ENCODE measurements around the gene TH.

Gene TH

GRCh38 chr11:2171591-2172003 lies at the start of gene TH:
TH (minus strand) TSS chr11:2171815; CDS start chr11:2171786, 29 bp downstream.
- DNase-seq (ENCODE audit: low read depth) = no peak
- no peak within 1 kb of the TSS for H3K4me3 ChIP-seq (ENCODE audit: low read depth, low read length)
- TF ChIP-seq, protein P1, sequence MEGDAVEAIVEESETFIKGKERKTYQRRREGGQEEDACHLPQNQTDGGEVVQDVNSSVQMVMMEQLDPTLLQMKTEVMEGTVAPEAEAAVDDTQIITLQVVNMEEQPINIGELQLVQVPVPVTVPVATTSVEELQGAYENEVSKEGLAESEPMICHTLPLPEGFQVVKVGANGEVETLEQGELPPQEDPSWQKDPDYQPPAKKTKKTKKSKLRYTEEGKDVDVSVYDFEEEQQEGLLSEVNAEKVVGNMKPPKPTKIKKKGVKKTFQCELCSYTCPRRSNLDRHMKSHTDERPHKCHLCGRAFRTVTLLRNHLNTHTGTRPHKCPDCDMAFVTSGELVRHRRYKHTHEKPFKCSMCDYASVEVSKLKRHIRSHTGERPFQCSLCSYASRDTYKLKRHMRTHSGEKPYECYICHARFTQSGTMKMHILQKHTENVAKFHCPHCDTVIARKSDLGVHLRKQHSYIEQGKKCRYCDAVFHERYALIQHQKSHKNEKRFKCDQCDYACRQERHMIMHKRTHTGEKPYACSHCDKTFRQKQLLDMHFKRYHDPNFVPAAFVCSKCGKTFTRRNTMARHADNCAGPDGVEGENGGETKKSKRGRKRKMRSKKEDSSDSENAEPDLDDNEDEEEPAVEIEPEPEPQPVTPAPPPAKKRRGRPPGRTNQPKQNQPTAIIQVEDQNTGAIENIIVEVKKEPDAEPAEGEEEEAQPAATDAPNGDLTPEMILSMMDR (IDR thresholded peaks at IDR 0.05; ENCODE audit: control insufficient read depth, extremely low read depth, insufficient read depth) = no peak

DNA sequence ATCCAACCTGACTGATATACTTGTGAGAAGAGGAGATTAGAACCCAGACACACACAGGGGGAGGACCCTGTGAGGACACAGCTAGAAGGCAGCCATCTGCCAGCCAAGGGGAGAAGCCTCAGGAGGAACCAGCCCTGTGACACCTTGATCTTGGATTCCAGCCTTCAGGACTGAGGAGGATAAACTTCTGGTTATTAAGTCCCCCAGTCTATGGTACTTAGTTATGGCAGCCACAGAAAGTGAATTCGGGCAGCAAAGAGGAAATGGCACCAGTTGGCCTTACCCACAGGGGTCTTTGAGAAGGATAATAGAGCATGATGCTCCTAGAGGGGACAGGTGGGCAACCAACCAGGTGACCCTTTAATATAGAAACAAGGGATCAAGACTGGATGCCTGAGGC lies 49.4 kb upstream of the TH start:
- no peak for DNase-seq (ENCODE audit: low read depth)
- no peak overlapping the region for H3K4me3 ChIP-seq (ENCODE audit: low read depth, low read length)
- TF ChIP-seq, protein P1 (IDR thresholded peaks at IDR 0.05; ENCODE audit: control insufficient read depth, extremely low read depth, insufficient read depth) = no peak

GRCh38 chr11:2220173-2220771 lies 48.7 kb upstream of the TH start:
- H3K4me3 ChIP-seq (ENCODE audit: low read depth, low read length) = no peak overlapping the region
- TF ChIP-seq, protein P1 (IDR thresholded peaks at IDR 0.05; ENCODE audit: control insufficient read depth, extremely low read depth, insufficient read depth) = no peak
- DNase-seq (ENCODE audit: low read depth) = no peak

- H3K4me3 ChIP-seq (ENCODE audit: low read depth, low read length) = no peak overlapping the region
- DNase-seq (ENCODE audit: low read depth) = no peak
- TF ChIP-seq, protein P1 (IDR thresholded peaks at IDR 0.05; ENCODE audit: control insufficient read depth, extremely low read depth, insufficient read depth) = no peak
These were observed 47.9 kb upstream of the TH start for GRCh38 chr11:2219318-2220017.

- TF ChIP-seq, protein P1 (IDR thresholded peaks at IDR 0.05; ENCODE audit: control insufficient read depth, extremely low read depth, insufficient read depth) = no peak
- DNase-seq (ENCODE audit: low read depth) = no peak
- no peak overlapping the region for H3K4me3 ChIP-seq (ENCODE audit: low read depth, low read length)
These were observed 46.5 kb upstream of the TH start for GRCh38 chr11:2218031-2218633.

DNA sequence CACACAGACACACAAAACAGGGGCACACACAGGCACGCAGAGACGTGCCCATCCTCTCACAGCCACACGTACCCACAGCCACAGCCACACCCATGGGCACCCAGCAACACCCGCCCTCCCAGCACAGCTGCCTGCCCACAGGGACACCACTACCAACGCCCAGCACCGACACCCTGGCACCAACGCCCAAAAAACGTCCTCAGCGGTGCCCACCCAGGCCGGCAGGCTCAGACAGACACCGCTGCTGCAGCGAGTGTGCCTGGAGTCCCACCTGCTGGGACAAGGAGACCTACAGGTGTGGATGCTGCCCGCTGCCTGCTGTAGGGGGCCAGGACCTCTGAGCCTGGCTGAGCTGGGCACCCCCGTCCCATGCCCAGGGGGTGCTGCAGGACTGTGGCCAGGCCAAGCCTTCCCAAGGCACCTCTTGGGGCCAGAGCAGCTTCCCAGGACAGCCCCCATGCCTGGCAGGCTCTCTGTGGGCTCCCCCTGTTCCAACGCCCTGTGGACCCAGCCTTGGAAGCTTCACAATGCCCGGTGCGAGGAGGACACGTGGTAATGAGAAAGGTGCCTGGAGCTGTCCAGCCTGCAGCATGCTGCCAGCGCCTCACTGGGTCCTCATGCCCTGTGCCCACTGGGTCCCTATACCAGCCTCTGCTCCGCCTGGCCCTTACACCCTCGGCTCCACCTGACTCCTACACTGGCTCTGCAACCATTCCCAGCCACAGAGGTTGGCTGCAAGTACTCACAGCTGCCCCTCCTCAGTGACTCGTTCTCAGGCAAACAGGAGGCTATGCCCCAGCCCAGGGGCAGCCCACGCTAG lies 45.8 kb upstream of the TH start:
- TF ChIP-seq, protein P1 (IDR thresholded peaks at IDR 0.05; ENCODE audit: control insufficient read depth, extremely low read depth, insufficient read depth) = no peak
- no peak for DNase-seq (ENCODE audit: low read depth)
- H3K4me3 ChIP-seq (ENCODE audit: low read depth, low read length) = no peak overlapping the region

Data from LNCaP clone FGC (cell line).